Tibial nerve (tissue), 4 donors: Measurements from ENCODE around the gene MUL1. TPM values are rescaled to one million over a fixed set of nuclear protein-coding genes. Genes with fewer than 3 reads are reported as not detected.

Source experiments
- DNase-seq, 2 donors: peaks; one replicate each; pipeline ENCODE4 v3.0.0-alpha.2; 2019; ENCODE audit warnings: low spot score in 2 of 2
- H3K27ac ChIP-seq, 4 donors: fragments of 200-600 bp; sonication (generic) in 3 of 4; one replicate each; pipeline ENCODE4 v1.5.1; 2017 to 2019; ENCODE audit warnings: mild to moderate bottlenecking in 1 of 4
- H3K27me3 ChIP-seq, 2 donors: fragments of 200-600 bp; sonication (generic) in 1 of 2; one replicate each; pipeline versions ENCODE4 v1.5.1 to v1.6.0; 2017 to 2019
- H3K36me3 ChIP-seq, 3 donors: fragments of 200-600 bp; sonication (generic); one replicate each; pipeline ENCODE4 v1.5.1; 2018 to 2019
- H3K4me1 ChIP-seq, 4 donors: fragments of 200-600 bp; sonication (generic) in 3 of 4; one replicate each; pipeline ENCODE4 v1.5.1; 2017 to 2019
- H3K4me3 ChIP-seq, 4 donors: fragments of 200-600 bp; sonication (generic) in 3 of 4; one replicate each; pipeline ENCODE4 v1.5.1; 2017 to 2019; ENCODE audit warnings: mild to moderate bottlenecking in 1 of 4, moderate library complexity in 1 of 4
- H3K9me3 ChIP-seq, 4 donors: fragments of 200-600 bp; sonication (generic) in 3 of 4; one replicate each; pipeline ENCODE4 v1.5.1; 2017 to 2019
- EP300 ChIP-seq, 2 donors: sonication (generic); formaldehyde crosslinking; IDR thresholded peaks; one replicate each; pipeline ENCODE4 v1.6.1; 2017; ENCODE audit warnings: antibody characterized with exemption in 2 of 2, mild to moderate bottlenecking in 1 of 2
- POLR2A ChIP-seq, 2 donors: fragments of 450-650 bp; IDR thresholded peaks; one replicate each; pipeline ENCODE4 v1.6.1; 2017; ENCODE audit warnings: antibody characterized with exemption in 2 of 2, mild to moderate bottlenecking in 2 of 2, moderate library complexity in 2 of 2
- WGBS, 2 donors: methylation state at CpG; one replicate each; pipeline ENCODE4 v1.1.5; 2018; 5-methylcytosine and 5-hydroxymethylcytosine counted together
- total RNA-seq, 4 donors: library from RNA; depleted of rRNA; stranded (reverse); fragments of >200 nt; gene quantifications; one replicate each; pipeline ENCODE4 v1.1.0, GENCODE V29; 2016
- TF ChIP-seq, protein P1 (sequence below), 5 experiments: fragments of 200-600 bp in 3 of 5; fragments of 450-650 bp in 2 of 5; sonication (generic) in 3 of 5; IDR thresholded peaks; one replicate each; pipeline ENCODE4 v1.5.1; 2016 to 2019; ENCODE audit warnings: antibody characterized with exemption in 5 of 5, mild to moderate bottlenecking in 3 of 5, moderate library complexity in 2 of 5

Gene MUL1
- total RNA-seq, 4 donors from 2014 or later = 27.5 to 31.2 (median 30.6) TPM

DNA sequence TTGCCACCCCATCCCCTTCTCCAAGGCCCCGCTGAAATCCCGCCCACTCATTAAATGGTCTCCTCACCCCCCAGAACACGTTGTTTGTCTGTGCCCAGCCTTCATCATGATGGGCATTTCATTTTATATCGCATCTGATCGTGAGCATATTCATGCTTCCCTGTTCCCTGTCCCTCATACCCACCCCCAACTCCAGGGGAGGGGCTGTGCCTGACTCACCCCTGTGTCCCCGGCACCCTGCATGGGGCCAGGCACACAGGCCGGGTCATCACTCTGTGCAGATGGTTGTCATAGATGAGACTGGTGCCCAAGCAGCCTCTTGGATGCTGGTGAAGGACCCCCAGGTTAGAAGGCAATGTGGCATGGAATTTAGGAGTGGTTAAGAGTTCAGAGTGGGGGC lies 33.0 kb downstream of the MUL1 start:
- no peak for TF ChIP-seq POLR2A (IDR thresholded peaks at IDR 0.05)
- TF ChIP-seq EP300 (IDR thresholded peaks at IDR 0.05) = no peak
- TF ChIP-seq, protein P1, sequence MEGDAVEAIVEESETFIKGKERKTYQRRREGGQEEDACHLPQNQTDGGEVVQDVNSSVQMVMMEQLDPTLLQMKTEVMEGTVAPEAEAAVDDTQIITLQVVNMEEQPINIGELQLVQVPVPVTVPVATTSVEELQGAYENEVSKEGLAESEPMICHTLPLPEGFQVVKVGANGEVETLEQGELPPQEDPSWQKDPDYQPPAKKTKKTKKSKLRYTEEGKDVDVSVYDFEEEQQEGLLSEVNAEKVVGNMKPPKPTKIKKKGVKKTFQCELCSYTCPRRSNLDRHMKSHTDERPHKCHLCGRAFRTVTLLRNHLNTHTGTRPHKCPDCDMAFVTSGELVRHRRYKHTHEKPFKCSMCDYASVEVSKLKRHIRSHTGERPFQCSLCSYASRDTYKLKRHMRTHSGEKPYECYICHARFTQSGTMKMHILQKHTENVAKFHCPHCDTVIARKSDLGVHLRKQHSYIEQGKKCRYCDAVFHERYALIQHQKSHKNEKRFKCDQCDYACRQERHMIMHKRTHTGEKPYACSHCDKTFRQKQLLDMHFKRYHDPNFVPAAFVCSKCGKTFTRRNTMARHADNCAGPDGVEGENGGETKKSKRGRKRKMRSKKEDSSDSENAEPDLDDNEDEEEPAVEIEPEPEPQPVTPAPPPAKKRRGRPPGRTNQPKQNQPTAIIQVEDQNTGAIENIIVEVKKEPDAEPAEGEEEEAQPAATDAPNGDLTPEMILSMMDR (IDR thresholded peaks at IDR 0.05) = no peak
- 48% methylated on average over 7 of the region's 7 CpGs for WGBS, 2 donors
- Histone ChIP-seq H3K9me3 (no peaks in the 10 kb centered on the region), H3K4me1 (peaks cover 0 to 13% (median 5%) of the 10 kb centered on the region in 4 donors), H3K36me3 (no peaks in the 10 kb centered on the region), H3K27ac (no peak overlapping the region), H3K27me3 (peaks cover 0 to 70% of the 10 kb centered on the region in 2 donors), H3K4me3 (no peak overlapping the region)
- no peak for DNase-seq

- Histone ChIP-seq H3K9me3 (no peaks in the 10 kb centered on the region), H3K27ac (no peak overlapping the region), H3K36me3 (no peaks in the 10 kb centered on the region), H3K4me3 (no peak overlapping the region), H3K4me1 (peaks cover 0 to 13% (median 5%) of the 10 kb centered on the region in 4 donors), H3K27me3 (peaks cover 0 to 66% of the 10 kb centered on the region in 2 donors)
- 85 to 89% methylated on average over 2 of the region's 2 CpGs for WGBS, 2 donors
- TF ChIP-seq POLR2A (IDR thresholded peaks at IDR 0.05) (no peak), EP300 (IDR thresholded peaks at IDR 0.05) (no peak)
- TF ChIP-seq, protein P1 (IDR thresholded peaks at IDR 0.05) = no peak
- no peak for DNase-seq
Observed at GRCh38 chr1:20474333-20474975, 33.5 kb downstream of the MUL1 start.

DNA sequence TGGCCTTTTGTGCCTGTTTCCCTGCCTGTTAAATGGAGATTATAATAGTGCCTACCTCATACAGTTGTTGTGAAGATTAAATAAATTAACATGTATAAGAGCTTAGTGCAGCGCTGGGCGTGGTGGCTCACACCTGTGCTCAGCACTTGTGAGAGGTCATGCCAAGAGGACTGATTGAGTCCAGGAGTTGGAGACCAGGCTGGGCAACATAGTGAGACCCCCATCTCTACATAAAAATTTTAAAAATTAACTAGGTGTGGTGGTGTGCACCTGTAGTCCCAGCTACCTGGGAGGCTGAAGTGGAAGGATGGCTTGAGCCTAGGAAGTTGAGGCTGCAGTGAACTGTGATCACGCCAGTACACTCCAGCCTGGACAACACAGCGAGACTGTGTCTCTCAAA lies 34.1 kb downstream of the MUL1 start:
- no peaks in the 10 kb centered on the region for H3K36me3 ChIP-seq
- no peak overlapping the region for H3K27ac ChIP-seq
- TF ChIP-seq, protein P1 (IDR thresholded peaks at IDR 0.05) = no peak
- TF ChIP-seq EP300 (IDR thresholded peaks at IDR 0.05) = no peak
- no peak for TF ChIP-seq POLR2A (IDR thresholded peaks at IDR 0.05)
- H3K27me3 ChIP-seq = peaks cover 0 to 66% of the 10 kb centered on the region in 2 donors
- DNase-seq = no peak
- H3K9me3 ChIP-seq = no peaks in the 10 kb centered on the region
- 88 to 94% methylated on average over 4 of the region's 4 CpGs for WGBS, 2 donors
- H3K4me1 ChIP-seq = peaks cover 0 to 13% (median 5%) of the 10 kb centered on the region in 4 donors
- H3K4me3 ChIP-seq = no peak overlapping the region

- peaks cover 0 to 60% of the 10 kb centered on the region in 2 donors for H3K27me3 ChIP-seq
- H3K27ac ChIP-seq = no peak overlapping the region
- DNase-seq = no peak
- TF ChIP-seq EP300 (IDR thresholded peaks at IDR 0.05) = no peak
- TF ChIP-seq, protein P1 (IDR thresholded peaks at IDR 0.05) = no peak
- TF ChIP-seq POLR2A (IDR thresholded peaks at IDR 0.05) = no peak
- WGBS, 2 donors = 30 to 34% methylated on average over 26 to 28 of the region's 28 CpGs
- peaks cover 0 to 13% (median 5%) of the 10 kb centered on the region in 4 donors for H3K4me1 ChIP-seq
- H3K9me3 ChIP-seq = no peaks in the 10 kb centered on the region
- H3K4me3 ChIP-seq = no peak overlapping the region
- no peaks in the 10 kb centered on the region for H3K36me3 ChIP-seq
Observed at GRCh38 chr1:20472860-20473711, 34.9 kb downstream of the MUL1 start.

- Histone ChIP-seq H3K9me3 (no peaks in the 10 kb centered on the region), H3K27me3 (peaks cover 0 to 51% of the 10 kb centered on the region in 2 donors), H3K4me3 (no peak overlapping the region), H3K4me1 (peaks cover 0 to 13% (median 2%) of the 10 kb centered on the region in 4 donors), H3K36me3 (no peaks in the 10 kb centered on the region), H3K27ac (no peak overlapping the region)
- WGBS, 2 donors = 89 to 95% methylated on average over 4 of the region's 4 CpGs
- TF ChIP-seq, protein P1 (IDR thresholded peaks at IDR 0.05) = no peak
- TF ChIP-seq EP300 (IDR thresholded peaks at IDR 0.05) (no peak), POLR2A (IDR thresholded peaks at IDR 0.05) (no peak)
- no peak for DNase-seq
Observed at GRCh38 chr1:20472121-20472520, 35.8 kb downstream of the MUL1 start.
